ENCODE measurements around the gene ATXN7. TPM values are rescaled to one million over a fixed set of nuclear protein-coding genes. Genes with fewer than 3 reads are reported as not detected.

The ATXN7 gene
- total and polyA plus RNA-seq, 2 of the 4 experiments (the other 2 are of a cell fraction), result 8.6 to 13.6 TPM

- intact Hi-C loops (cut with micrococcal nuclease) (no loop called here), in situ Hi-C loops (cut with MboI; ENCODE audit: low sequenced_read_pairs) (no loop called here), dilution Hi-C loops (cut with HindIII; ENCODE audit: low sequenced_read_pairs, unreplicated experiment) (no loop called here)
- Histone ChIP-seq H3K4me2 (ENCODE audit: low read depth, low read length) (no peak overlapping the region), H3K27ac (ENCODE audit: insufficient read depth, low read length) (no peak overlapping the region), H4K5ac (ENCODE audit: low read depth, low read length) (no peak overlapping the region), H3K79me1 (ENCODE audit: low read depth in 1 of 2, low read length in 2 of 2) (peaks cover 15 to 51% of the 10 kb centered on the region in 2 experiments), H2BK15ac (ENCODE audit: low read depth, low read length) (no peak overlapping the region), H2AK9ac (replicated peaks; ENCODE audit: low read depth, low read length, poor library complexity) (no peak overlapping the region), H3K14ac (replicated peaks; ENCODE audit: low read depth, low read length) (no peak overlapping the region), H4K8ac (ENCODE audit: low read depth in 2 of 2, low read length in 2 of 2) (no peak overlapping the region), H2AK5ac (ENCODE audit: low read depth, low read length) (no peak overlapping the region), H3K56ac (ENCODE audit: extremely low read depth, insufficient read depth, low read length) (no peak overlapping the region), H2BK5ac (ENCODE audit: low read depth, low read length, poor library complexity, severe bottlenecking) (no peak overlapping the region), H2BK20ac (ENCODE audit: low read depth, low read length) (no peak overlapping the region), H3K4me3 (ENCODE audit: insufficient read depth, low read depth, low read length) (no peak overlapping the region), H3K27me3 (ENCODE audit: control insufficient read depth, insufficient read depth, low read length) (no peaks in the 10 kb centered on the region), H3K9me3 (ENCODE audit: control insufficient read depth, insufficient read depth, low read length) (no peaks in the 10 kb centered on the region), H3K9ac (ENCODE audit: low read depth, low read length) (no peak overlapping the region), H2BK120ac (ENCODE audit: low read depth, low read length) (no peak overlapping the region), H2AFZ (replicated peaks; ENCODE audit: low read length, poor library complexity) (no peak overlapping the region), H4K91ac (ENCODE audit: insufficient read depth, low read depth, low read length) (no peak overlapping the region), H3K4me1 (ENCODE audit: control insufficient read depth, insufficient read depth, low read length) (peaks cover 5% of the 10 kb centered on the region), H3K23ac (ENCODE audit: low read depth, low read length) (peak overlapping the region; percentile 15; the same call in 1 of the 2 replicates), H3K36me3 (ENCODE audit: control insufficient read depth, insufficient read depth, low read length) (no peaks in the 10 kb centered on the region), H3K18ac (ENCODE audit: low read depth, low read length) (no peak overlapping the region), H4K20me1 (ENCODE audit: insufficient read depth, low read length) (peaks cover 7% of the 10 kb centered on the region; the same call in 1 of the 2 replicates), H3K9me1 (ENCODE audit: insufficient read depth, low read length) (peaks cover 5% of the 10 kb centered on the region; the same call in 1 of the 2 replicates), H3K4ac (ENCODE audit: low read depth, low read length) (no peak overlapping the region)
- POLR2A ChIA-PET (ENCODE audit: unreplicated experiment), result no interaction called here
- no peak for DNase-seq
- CTCF ChIA-PET, result interaction anchor here (0.6 kb wide), 1 partner anchor 556 kb away, joined by 3 read pairs; no protein-coding TSS in a partner anchor
- no CpG with 5 or more reads among the region's 4 CpGs for WGBS, 2 experiments (ENCODE audit: extremely low coverage in 2 of 2, insufficient read length in 1 of 2)
- no peak for ATAC-seq (ENCODE audit: low read depth)
- BruUV-seq (replicated peaks), result no TSS peak
- no peak for TF ChIP-seq RAD21 (IDR thresholded peaks at IDR 0.05; ENCODE audit: low read length)
- no peak for TF ChIP-seq BHLHE40 (IDR thresholded peaks at IDR 0.05; ENCODE audit: low read depth, low read length)
- no peak for TF ChIP-seq MXI1 (IDR thresholded peaks at IDR 0.05; ENCODE audit: borderline replicate concordance, low read depth, low read length)
- no peak for TF ChIP-seq CTCF (conservative IDR thresholded peaks at IDR 0.05; ENCODE audit: low read depth, low read length)
- no peak for TF ChIP-seq RCOR1 (IDR thresholded peaks at IDR 0.05; ENCODE audit: insufficient replicate concordance, low read length)
- TF ChIP-seq FOS (IDR thresholded peaks at IDR 0.05; ENCODE audit: low read depth, low read length), result no peak
- no peak for TF ChIP-seq NFE2L2 (IDR thresholded peaks at IDR 0.05; ENCODE audit: low read depth, low read length)
- no peak for TF ChIP-seq SMC3 (IDR thresholded peaks at IDR 0.05; ENCODE audit: low read depth, low read length)
- no peak for TF ChIP-seq POLR2A (IDR thresholded peaks at IDR 0.05; ENCODE audit: low read depth, low read length)
- TF ChIP-seq ELK1 (IDR thresholded peaks at IDR 0.05; ENCODE audit: borderline replicate concordance, low read depth, low read length), result no peak
- TF ChIP-seq MAZ (IDR thresholded peaks at IDR 0.05; ENCODE audit: borderline replicate concordance, low read depth, low read length), result no peak
- TF ChIP-seq CHD1 (IDR thresholded peaks at IDR 0.05; ENCODE audit: low read depth, low read length), result no peak
- no peak for TF ChIP-seq USF2 (IDR thresholded peaks at IDR 0.05; ENCODE audit: low read depth, low read length)
- TF ChIP-seq CEBPB (IDR thresholded peaks at IDR 0.05; ENCODE audit: low read depth, low read length), result no peak
- TF ChIP-seq MAFK (IDR thresholded peaks at IDR 0.05; ENCODE audit: low read depth, low read length), result no peak
Measured at GRCh38 chr3:63905731-63906620, 42.3 kb downstream of the ATXN7 start.
